HepG2 (cell line): Measurements from ENCODE around the gene SNUPN. TPM values are rescaled to one million over a fixed set of nuclear protein-coding genes. Genes with fewer than 3 reads are reported as not detected.
"Not testable (repeated sequence)": the region's sequence is repeated elsewhere in the genome, so short reads cannot be mapped to it uniquely, and the experiment has no call there.

Experiments
- ATAC-seq: fragments of 200-7000 bp; cut with Tn5 transposase; 3 replicates; pipeline ENCODE4 v1.9.1; 2020; ENCODE audit warnings: mild to moderate bottlenecking, moderate library complexity
- BruUV-seq: library from RNA; stranded (reverse); fragments of 400-500 nt; replicated peaks from 2 replicates; lab custom pipeline; 2021; lab: Mats Ljungman, UMichigan
- CTCF ChIA-PET: fragments of 300-600 bp; formaldehyde crosslinking; extraction: SDS; loops from one replicate; lab custom pipeline; 2021; ENCODE audit warnings: low total read pairs, inconsistent platforms, low intra/inter-chr PET ratio; lab: Yijun Ruan, JAX
- POLR2A ChIA-PET: fragments of 350-600 bp; sonication (Branson Sonifier 250); formaldehyde crosslinking; loops from one replicate; lab custom pipeline; 2020; ENCODE audit warnings: antibody characterized with exemption, inconsistent platforms; lab: Yijun Ruan, JAX
- DNase-seq: peaks from one replicate; pipeline ENCODE4 v3.0.0-alpha.2; 2015; ENCODE audit warnings: low spot score
- FAIRE-seq: peaks from 3 replicates; lab custom pipeline; 2011; peaks lifted over from hg19 to GRCh38; lab: Jason Lieb, UNC
- H2AFZ ChIP-seq: one replicate; pipeline ENCODE4 v1.6.1; 2011; ENCODE audit warnings: low read length, inconsistent platforms
- H3K27ac ChIP-seq: fragments of 300-600 bp; 3 replicates; pipeline ENCODE4 v1.8.0; 2011; ENCODE audit warnings: mixed run types, mild to moderate bottlenecking, mixed read lengths, low read length, inconsistent platforms; ENCODE audit not compliant: insufficient read depth; ENCODE audit errors: extremely low read length
- H3K27me3 ChIP-seq, 2 experiments: fragments of 200-600 bp in 1 of 2; 2 replicates in 1 of 2; 3 replicates in 1 of 2; pipeline versions ENCODE4 v1.6.0 to v1.8.0; 2011; ENCODE audit warnings: low read length in 2 of 2, mild to moderate bottlenecking in 2 of 2, moderate library complexity in 2 of 2, inconsistent platforms in 1 of 2; ENCODE audit not compliant: insufficient read depth in 2 of 2, control insufficient read depth in 1 of 2
- H3K36me3 ChIP-seq, 2 experiments: fragments of 200-600 bp in 1 of 2; replicated peaks in 1 of 2; 2 replicates in 1 of 2; 3 replicates in 1 of 2; pipeline versions ENCODE4 v1.5.1 to v1.8.0; 2011; ENCODE audit warnings: low read length in 2 of 2, inconsistent platforms in 1 of 2; ENCODE audit not compliant: insufficient read depth in 2 of 2, control insufficient read depth in 1 of 2
- H3K4me1 ChIP-seq: 2 replicates; pipeline ENCODE4 v1.5.1; 2012; ENCODE audit warnings: low read length, inconsistent platforms; ENCODE audit not compliant: insufficient read depth
- H3K4me2 ChIP-seq: 2 replicates; pipeline ENCODE4 v1.6.0; 2011; ENCODE audit warnings: low read depth, low read length, inconsistent platforms
- H3K4me3 ChIP-seq, 3 experiments: fragments of 200-600 bp in 1 of 3; sonication (generic), shearing (Covaris generic) in 1 of 3; replicated peaks in 1 of 3; 2 replicates each; pipeline ENCODE4 v1.5.1; 2011 to 2016; ENCODE audit warnings: low read length in 3 of 3, inconsistent platforms in 2 of 3, low read depth in 2 of 3, mild to moderate bottlenecking in 2 of 3, control low read depth in 1 of 3, mixed read lengths in 1 of 3; ENCODE audit not compliant: insufficient read depth in 1 of 3
- H3K79me2 ChIP-seq: one replicate; pipeline ENCODE4 v1.6.1; 2011; ENCODE audit warnings: low read length, inconsistent platforms; ENCODE audit not compliant: insufficient read depth
- H3K9ac ChIP-seq: 2 replicates; pipeline ENCODE4 v1.6.0; 2011; ENCODE audit warnings: mild to moderate bottlenecking, low read depth, low read length, inconsistent platforms; ENCODE audit not compliant: insufficient read depth
- H3K9me3 ChIP-seq: 2 replicates; pipeline ENCODE4 v1.5.1; 2012; ENCODE audit warnings: mild to moderate bottlenecking, low read length
- H4K20me1 ChIP-seq: 2 replicates; pipeline ENCODE4 v1.6.0; 2011; ENCODE audit warnings: inconsistent platforms, mild to moderate bottlenecking, low read length, moderate library complexity; ENCODE audit not compliant: insufficient read depth
- AGO2 ChIP-seq: fragments of 200-400 bp; formaldehyde crosslinking; optimal IDR thresholded peaks from 2 replicates; pipeline ENCODE3; 2017; ENCODE audit warnings: mild to moderate bottlenecking, low read depth, low read length, moderate library complexity
- HES4 ChIP-seq: sonication (generic); formaldehyde crosslinking; IDR thresholded peaks from 2 replicates; pipeline ENCODE4 v1.9.0; 2021; ENCODE audit warnings: mild to moderate bottlenecking, missing genetic modification reagents, borderline replicate concordance
- WGBS: methylation state at CpG from one replicate; pipeline ENCODE4 v1.1.6; 2017; ENCODE audit warnings: low lambda C conversion rate; 5-methylcytosine and 5-hydroxymethylcytosine counted together
- in situ Hi-C: cut with HindIII; loops from 2 replicates; pipeline ENCODE4 v1.10.0; 2017; ENCODE audit warnings: low pct_unique_long_range_greater_than_20kb; ENCODE audit not compliant: extremely low pct_ligation_motif_present
- intact Hi-C: fragments of 100-400 bp; cut with micrococcal nuclease; formaldehyde crosslinking; loops from one replicate; pipeline ENCODE4 v1.10.0; 2022; ENCODE audit not compliant: unreplicated experiment
- polyA plus RNA-seq, 8 experiments: library from polyadenylated mRNA; depleted of rRNA in 3 of 8; stranded (reverse) in 7 of 8; unstranded in 1 of 8; fragments of >200 nt; fragmentation: Illumina TruSeq in 4 of 8; extraction: Trizol in 4 of 8; gene quantifications; 2 replicates each; pipeline versions ENCODE4 v1.2.1 to v1.2.3, GENCODE V29; 2011 to 2016; ENCODE audit warnings: low read depth in 4 of 8, missing spikeins in 1 of 8, mixed read lengths in 1 of 8; ENCODE audit not compliant: insufficient read depth in 1 of 8
- total RNA-seq, 5 experiments: library from RNA; depleted of rRNA; stranded (reverse); fragments of >200 nt; fragmentation: Illumina TruSeq; extraction: Trizol; gene quantifications; 2 replicates each; pipeline ENCODE4 v1.2.3, GENCODE V29; 2016; ENCODE audit warnings: low read depth in 1 of 5

The SNUPN gene
- total and polyA plus RNA-seq, 2 of the 13 experiments (the other 11 are each of a cell fraction or from before 2014, with no cell fraction given) = 9.0 to 16.4 TPM

DNA sequence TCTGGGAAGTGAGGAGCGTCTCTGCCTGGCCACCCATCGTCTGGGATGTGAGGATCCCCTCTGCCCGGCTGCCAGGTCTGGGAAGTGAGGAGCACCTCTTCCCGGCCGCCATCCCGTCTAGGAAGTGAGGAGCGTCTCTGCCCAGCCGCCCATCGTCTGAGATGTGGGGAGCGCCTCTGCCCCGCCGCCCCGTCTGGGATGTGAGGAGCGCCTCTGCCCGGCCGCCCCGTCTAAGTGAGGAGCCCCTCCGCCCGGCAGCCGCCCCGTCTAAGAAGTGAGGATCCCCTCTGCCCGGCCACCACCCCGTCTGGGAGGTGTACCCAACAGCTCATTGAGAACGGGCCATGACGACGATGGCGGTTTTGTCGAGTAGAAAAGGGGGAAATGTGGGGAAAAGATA lies 66.6 kb downstream of the SNUPN start:
- in situ Hi-C loops, intact Hi-C loops, H3K79me2 ChIP-seq: not testable (repeated sequence)

DNA sequence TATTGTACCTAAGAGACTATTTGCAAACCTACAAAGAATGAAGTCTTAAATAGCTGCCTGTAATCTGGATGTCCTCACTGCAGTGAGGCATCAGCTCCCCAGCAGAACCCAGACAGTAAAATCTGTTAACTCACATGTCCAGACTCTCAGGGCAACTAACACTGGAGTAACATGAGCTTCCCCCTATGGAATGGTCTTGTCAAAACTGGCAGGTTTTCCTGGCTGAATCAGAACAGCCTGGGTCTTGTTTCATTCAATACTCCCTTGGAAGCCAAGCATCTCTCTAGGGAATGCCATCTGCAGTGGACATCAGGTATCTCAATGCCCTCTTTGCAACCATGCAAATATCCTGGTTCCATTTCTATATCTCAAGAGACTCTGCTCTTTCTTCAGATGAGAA lies 70.8 kb downstream of the SNUPN start:
- no peak for ATAC-seq
- H4K20me1 ChIP-seq = 0 out of 2 replicates have a peak, but pooled peaks cover 2% of the 10 kb centered on the region
- no TSS peak for BruUV-seq
- POLR2A ChIA-PET = no interaction called here
- no peak overlapping the region for H3K27ac ChIP-seq
- no peak overlapping the region for H3K4me3 ChIP-seq
- 0 out of 2 replicates have a peak, but pooled peaks cover 6% of the 10 kb centered on the region for H3K4me1 ChIP-seq
- H3K4me2 ChIP-seq = no peak overlapping the region
- H3K9me3 ChIP-seq = no peaks in the 10 kb centered on the region
- no peaks in the 10 kb centered on the region; a peak in 1 of 5 replicates for H3K27me3 ChIP-seq
- H3K79me2 ChIP-seq = peaks cover 6% of the 10 kb centered on the region
- H3K36me3 ChIP-seq = no peaks in the 10 kb centered on the region
- no peak for TF ChIP-seq HES4
- no peak overlapping the region for H3K9ac ChIP-seq
- DNase-seq = no peak
- in situ Hi-C loops = no loop called here
- FAIRE-seq = no peak
- CTCF ChIA-PET = no interaction called here
- intact Hi-C loops = no loop called here
- H2AFZ ChIP-seq = no peak overlapping the region

More for the DNA sequence above, 66.6 kb downstream of the SNUPN start:
- H3K27ac ChIP-seq, H3K4me3 ChIP-seq, H3K27me3 ChIP-seq, H3K9ac ChIP-seq, FAIRE-seq, H2AFZ ChIP-seq, H3K36me3 ChIP-seq, POLR2A ChIA-PET, DNase-seq, CTCF ChIA-PET, H3K9me3 ChIP-seq, ATAC-seq, H4K20me1 ChIP-seq, H3K4me1 ChIP-seq, BruUV-seq, H3K4me2 ChIP-seq: not testable (repeated sequence)
- peak; percentile 39 for TF ChIP-seq AGO2
- WGBS = 96% methylated on average over 16 of the region's 28 CpGs
